Endothelial cell of umbilical vein (primary cell): ENCODE data around the gene ARFGAP3. TPM values are rescaled to one million over a fixed set of nuclear protein-coding genes. Genes with fewer than 3 reads are reported as not detected.

Experiments used
- BruUV-seq: library from RNA; stranded (reverse); fragments of 400-500 nt; replicated peaks from 2 replicates; lab custom pipeline; 2021; lab: Mats Ljungman, UMichigan
- CTCF ChIA-PET: fragments of 300-600, 350-600 bp; sonication (Branson Sonifier 250); formaldehyde crosslinking; loops from one replicate; lab custom pipeline; 2021; ENCODE audit warnings: antibody characterized with exemption, inconsistent platforms; lab: Charles Lee
- POLR2A ChIA-PET: fragments of 300-600, 350-600 bp; sonication (Branson Sonifier 250); formaldehyde crosslinking; loops from one replicate; lab custom pipeline; 2021; ENCODE audit warnings: antibody characterized with exemption, inconsistent platforms; lab: Charles Lee
- DNase-seq: peaks from one replicate; pipeline ENCODE4 v3.0.0-alpha.2; 2011; ENCODE audit warnings: low read depth, low spot score
- FAIRE-seq: peaks from 2 replicates; lab custom pipeline; 2011; peaks lifted over from hg19 to GRCh38; lab: Jason Lieb, UNC
- H2AFZ ChIP-seq: 2 replicates; pipeline ENCODE4 v1.6.0; 2012; ENCODE audit warnings: low read depth, low read length, control low read depth, inconsistent platforms
- H3K27ac ChIP-seq: 2 replicates; pipeline ENCODE4 v1.5.1; 2011; ENCODE audit warnings: low read depth, mild to moderate bottlenecking, control low read depth, low read length, moderate library complexity; ENCODE audit not compliant: insufficient read depth
- H3K27me3 ChIP-seq, 2 experiments: 2 replicates each; pipeline versions ENCODE4 v1.6.0 to v1.6.1; 2011; ENCODE audit warnings: low read length in 2 of 2, mixed read lengths in 1 of 2; ENCODE audit not compliant: control insufficient read depth in 2 of 2, insufficient read depth in 2 of 2
- H3K36me3 ChIP-seq, 2 experiments: 2 replicates in 1 of 2; 3 replicates in 1 of 2; pipeline ENCODE4 v1.5.1; 2011; ENCODE audit warnings: low read length in 2 of 2, mild to moderate bottlenecking in 1 of 2, moderate library complexity in 1 of 2; ENCODE audit not compliant: control insufficient read depth in 2 of 2, insufficient read depth in 2 of 2; ENCODE audit errors: extremely low read depth in 1 of 2
- H3K4me1 ChIP-seq: 3 replicates; pipeline ENCODE4 v1.5.1; 2011; ENCODE audit warnings: mild to moderate bottlenecking, low read length; ENCODE audit not compliant: control insufficient read depth, insufficient read depth; ENCODE audit errors: extremely low read depth
- H3K4me2 ChIP-seq: 2 replicates; pipeline ENCODE4 v1.6.1; 2011; ENCODE audit warnings: low read length, control low read depth, mixed read lengths; ENCODE audit not compliant: insufficient read depth
- H3K4me3 ChIP-seq, 3 experiments: fragments of 200-600 bp in 1 of 3; sonication (generic), shearing (Covaris generic) in 1 of 3; replicated peaks in 1 of 3; 2 replicates each; pipeline ENCODE4 v1.5.1; 2011 to 2016; ENCODE audit warnings: control low read depth in 3 of 3, low read length in 3 of 3, mild to moderate bottlenecking in 2 of 3, inconsistent platforms in 1 of 3, low read depth in 1 of 3, moderate library complexity in 1 of 3; ENCODE audit not compliant: insufficient read depth in 1 of 3
- H3K79me2 ChIP-seq: 2 replicates; pipeline ENCODE4 v1.6.0; 2012; ENCODE audit warnings: low read length, inconsistent platforms; ENCODE audit not compliant: control insufficient read depth, insufficient read depth
- H3K9ac ChIP-seq: replicated peaks from 2 replicates; pipeline ENCODE3; 2011; ENCODE audit warnings: low read length, control low read depth; ENCODE audit not compliant: insufficient read depth; ENCODE audit errors: extremely low read depth
- H3K9me1 ChIP-seq: replicated peaks from 3 replicates; pipeline ENCODE4 v1.6.0; 2011; ENCODE audit warnings: mild to moderate bottlenecking, low read length; ENCODE audit not compliant: control insufficient read depth, insufficient read depth; ENCODE audit errors: extremely low read depth
- H3K9me3 ChIP-seq: replicated peaks from 2 replicates; pipeline ENCODE4 v1.5.1; 2012; ENCODE audit warnings: low read length, inconsistent platforms; ENCODE audit not compliant: control insufficient read depth, insufficient read depth
- H4K20me1 ChIP-seq: replicated peaks from 2 replicates; pipeline ENCODE3; 2011; ENCODE audit warnings: mild to moderate bottlenecking, low read length; ENCODE audit not compliant: control insufficient read depth, insufficient read depth; ENCODE audit errors: extremely low read depth
- EZH2 ChIP-seq: IDR thresholded peaks from 2 replicates; pipeline ENCODE4 v1.6.1; 2012; ENCODE audit warnings: borderline replicate concordance, low read depth, mild to moderate bottlenecking, moderate library complexity, low read length, inconsistent platforms; ENCODE audit not compliant: severe bottlenecking
- FOS ChIP-seq: IDR thresholded peaks from 2 replicates; pipeline ENCODE4 v1.6.1; 2011; ENCODE audit warnings: mild to moderate bottlenecking, low read length, moderate library complexity, borderline replicate concordance; ENCODE audit not compliant: insufficient read depth
- GATA2 ChIP-seq: IDR thresholded peaks from 2 replicates; pipeline ENCODE4 v1.7.0; 2011; ENCODE audit warnings: low read depth, mild to moderate bottlenecking, moderate library complexity, mixed read lengths, low read length; ENCODE audit not compliant: insufficient read length, insufficient read depth
- JUN ChIP-seq: IDR thresholded peaks from 2 replicates; pipeline ENCODE4 v1.6.1; 2011; ENCODE audit warnings: borderline replicate concordance, low read depth; ENCODE audit not compliant: insufficient read length, insufficient read depth
- MYC ChIP-seq: IDR thresholded peaks from one replicate; pipeline ENCODE4 v1.6.1; 2011; ENCODE audit warnings: mild to moderate bottlenecking, low read depth, low read length
- POLR2A ChIP-seq: IDR thresholded peaks from 2 replicates; pipeline ENCODE4 v1.6.1; 2012; ENCODE audit warnings: low read depth, mild to moderate bottlenecking, control low read depth, low read length
- POLR2AphosphoS5 ChIP-seq: IDR thresholded peaks from 2 replicates; pipeline ENCODE4 v1.6.1; 2012; ENCODE audit warnings: low read depth, mild to moderate bottlenecking, control low read depth, low read length, moderate library complexity; ENCODE audit not compliant: insufficient read depth
- dilution Hi-C: fragments of 300-500 bp; cut with MboI; formaldehyde crosslinking; loops from one replicate; pipeline ENCODE4 v1.15.0; 2019; ENCODE audit warnings: low sequenced_read_pairs; ENCODE audit not compliant: extremely low pct_ligation_motif_present
- intact Hi-C: fragments of 100-400 bp; cut with micrococcal nuclease; formaldehyde crosslinking; loops from one replicate; pipeline ENCODE4 v1.10.0; 2022
- polyA plus RNA-seq, 4 experiments: library from polyadenylated mRNA; depleted of rRNA in 3 of 4; stranded (reverse) in 3 of 4; unstranded in 1 of 4; fragments of >200 nt; gene quantifications; 2 replicates each; pipeline versions ENCODE4 v1.2.1 to v1.2.3, GENCODE V29; 2011 to 2012; ENCODE audit warnings: missing spikeins in 1 of 4
- total RNA-seq: library from RNA; stranded (reverse); gene quantifications from 2 replicates; pipeline ENCODE4 v1.2.3, GENCODE V29; 2021
- TF ChIP-seq, protein P1 (sequence below): IDR thresholded peaks from 2 replicates; pipeline ENCODE4 v1.6.1; 2011; ENCODE audit not compliant: insufficient read depth, insufficient read length
- TF ChIP-seq, protein P2 (sequence below), 2 donors: IDR thresholded peaks; 1 replicate in 1 of 2; 2 replicates in 1 of 2; pipeline ENCODE4 v1.5.1; 2011; ENCODE audit warnings: low read length in 2 of 2, mild to moderate bottlenecking in 2 of 2, moderate library complexity in 2 of 2, control low read depth in 1 of 2, inconsistent platforms in 1 of 2, low read depth in 1 of 2; ENCODE audit not compliant: insufficient read depth in 1 of 2; ENCODE audit errors: extremely low read depth in 1 of 2

ARFGAP3 gene
- total and polyA plus RNA-seq, 2 donors (not counting 3 experiments of a cell fraction or from before 2014, with no cell fraction given), result 29.1 to 33.4 TPM

DNA sequence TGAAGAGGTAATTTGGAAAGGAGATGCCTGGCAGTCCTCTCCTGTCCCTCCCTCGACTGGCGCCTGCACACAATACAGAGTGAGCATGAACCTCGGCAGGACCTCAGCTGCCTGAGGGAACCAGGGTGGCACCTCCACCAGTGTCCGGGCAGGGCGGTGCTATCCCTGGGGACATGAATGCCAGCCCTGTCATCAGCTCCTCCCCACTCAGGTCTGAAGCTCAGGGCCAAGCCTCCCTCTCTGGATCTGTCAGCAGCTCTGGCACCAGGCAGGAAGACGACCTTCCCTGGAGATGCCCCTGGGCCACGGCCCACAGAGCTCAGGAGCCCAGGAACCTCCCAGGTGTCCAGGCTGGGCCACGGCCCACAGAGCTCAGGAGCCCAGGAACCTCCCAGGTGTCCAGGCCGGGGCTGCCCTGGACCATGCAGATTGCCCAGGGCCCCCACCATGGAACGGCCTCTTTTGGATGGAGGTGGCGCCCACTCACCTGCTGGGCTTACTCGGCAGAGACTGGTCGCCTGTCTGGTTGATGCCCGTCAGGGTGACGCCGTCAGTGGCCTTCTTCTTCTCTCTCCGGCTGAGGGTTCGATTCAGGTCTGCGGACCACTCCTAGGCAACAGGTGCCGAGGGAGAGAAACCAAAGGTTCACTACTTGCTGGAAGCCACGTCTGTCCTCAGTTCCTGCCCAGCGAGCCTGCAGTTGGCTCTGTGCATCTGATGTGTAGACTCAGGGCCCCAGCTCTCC, 21.7 kb upstream of the ARFGAP3 start:
- no peaks in the 10 kb centered on the region for H4K20me1 ChIP-seq
- CTCF ChIA-PET, result interaction anchor here (1.0 kb wide), 1 partner anchor 25 kb away, joined by 3 read pairs; no protein-coding TSS in a partner anchor
- no peak overlapping the region for H2AFZ ChIP-seq
- no peak overlapping the region for H3K4me2 ChIP-seq
- no peaks in the 10 kb centered on the region for H3K9me1 ChIP-seq
- dilution Hi-C loops (no loop called here), intact Hi-C loops (no loop called here)
- no peak overlapping the region for H3K27ac ChIP-seq
- DNase-seq, result no peak
- H3K4me1 ChIP-seq, result no peaks in the 10 kb centered on the region
- H3K27me3 ChIP-seq, result no peaks in the 10 kb centered on the region
- POLR2A ChIA-PET, result interaction anchor here (0.6 kb wide), 1 partner anchor 11 kb away, joined by 4 read pairs; no protein-coding TSS in a partner anchor
- no peak for FAIRE-seq
- H3K9me3 ChIP-seq, result no peaks in the 10 kb centered on the region
- BruUV-seq, result no TSS peak
- H3K36me3 ChIP-seq, result peaks cover 3 to 34% of the 10 kb centered on the region in 2 experiments
- no peaks in the 10 kb centered on the region for H3K79me2 ChIP-seq
- H3K9ac ChIP-seq, result no peak overlapping the region
- TF ChIP-seq POLR2A, result no peak
- TF ChIP-seq GATA2, result no peak
- TF ChIP-seq EZH2, result no peak
- no peak for TF ChIP-seq FOS
- TF ChIP-seq, protein P1, sequence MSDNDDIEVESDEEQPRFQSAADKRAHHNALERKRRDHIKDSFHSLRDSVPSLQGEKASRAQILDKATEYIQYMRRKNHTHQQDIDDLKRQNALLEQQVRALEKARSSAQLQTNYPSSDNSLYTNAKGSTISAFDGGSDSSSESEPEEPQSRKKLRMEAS, result no peak
- TF ChIP-seq, protein P2, sequence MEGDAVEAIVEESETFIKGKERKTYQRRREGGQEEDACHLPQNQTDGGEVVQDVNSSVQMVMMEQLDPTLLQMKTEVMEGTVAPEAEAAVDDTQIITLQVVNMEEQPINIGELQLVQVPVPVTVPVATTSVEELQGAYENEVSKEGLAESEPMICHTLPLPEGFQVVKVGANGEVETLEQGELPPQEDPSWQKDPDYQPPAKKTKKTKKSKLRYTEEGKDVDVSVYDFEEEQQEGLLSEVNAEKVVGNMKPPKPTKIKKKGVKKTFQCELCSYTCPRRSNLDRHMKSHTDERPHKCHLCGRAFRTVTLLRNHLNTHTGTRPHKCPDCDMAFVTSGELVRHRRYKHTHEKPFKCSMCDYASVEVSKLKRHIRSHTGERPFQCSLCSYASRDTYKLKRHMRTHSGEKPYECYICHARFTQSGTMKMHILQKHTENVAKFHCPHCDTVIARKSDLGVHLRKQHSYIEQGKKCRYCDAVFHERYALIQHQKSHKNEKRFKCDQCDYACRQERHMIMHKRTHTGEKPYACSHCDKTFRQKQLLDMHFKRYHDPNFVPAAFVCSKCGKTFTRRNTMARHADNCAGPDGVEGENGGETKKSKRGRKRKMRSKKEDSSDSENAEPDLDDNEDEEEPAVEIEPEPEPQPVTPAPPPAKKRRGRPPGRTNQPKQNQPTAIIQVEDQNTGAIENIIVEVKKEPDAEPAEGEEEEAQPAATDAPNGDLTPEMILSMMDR (IDR thresholded peaks at IDR 0.05; ENCODE audit: extremely low read depth in 1 of 2, insufficient read depth in 1 of 2, low read depth in 1 of 2, low read length in 2 of 2), result no peak
- TF ChIP-seq JUN, result no peak
- no peak for TF ChIP-seq POLR2AphosphoS5
- TF ChIP-seq MYC, result no peak
- H3K4me3 ChIP-seq, result no peak overlapping the region
